ENCODE data around the gene GALNT6. TPM values are rescaled to one million over a fixed set of nuclear protein-coding genes. Genes with fewer than 3 reads are reported as not detected.

GALNT6 gene
- total RNA-seq, 1 donor: 11.3 TPM

DNA sequence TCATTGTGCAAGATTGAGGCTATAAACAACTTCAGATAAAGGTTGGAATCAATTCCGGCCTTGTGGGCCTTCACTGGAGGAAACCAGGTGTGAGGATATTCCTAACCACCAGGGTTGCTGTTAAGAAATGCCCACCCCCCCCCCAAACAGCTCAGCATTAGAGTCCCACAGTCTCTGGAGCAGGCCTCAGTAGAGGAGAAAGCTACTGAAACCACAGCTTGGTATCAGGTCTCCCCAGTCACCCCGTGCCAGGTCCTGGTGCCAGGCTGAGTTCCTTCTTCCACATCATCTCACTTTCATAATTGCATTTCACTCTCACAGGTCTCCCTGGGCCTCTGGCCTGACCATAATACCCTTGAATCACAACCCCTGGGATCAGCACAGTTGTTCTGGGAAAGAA lies 12.5 kb downstream of the GALNT6 start:
- Histone ChIP-seq H3K9me3 (ENCODE audit: low read depth, low read length) (no peaks in the 10 kb centered on the region), H3K27me3 (ENCODE audit: insufficient read depth, low read length) (no peaks in the 10 kb centered on the region), H3K4me3 (ENCODE audit: low read length) (no peak overlapping the region), H3K4me1 (ENCODE audit: insufficient read depth, low read length) (peaks cover 18% of the 10 kb centered on the region)

DNA sequence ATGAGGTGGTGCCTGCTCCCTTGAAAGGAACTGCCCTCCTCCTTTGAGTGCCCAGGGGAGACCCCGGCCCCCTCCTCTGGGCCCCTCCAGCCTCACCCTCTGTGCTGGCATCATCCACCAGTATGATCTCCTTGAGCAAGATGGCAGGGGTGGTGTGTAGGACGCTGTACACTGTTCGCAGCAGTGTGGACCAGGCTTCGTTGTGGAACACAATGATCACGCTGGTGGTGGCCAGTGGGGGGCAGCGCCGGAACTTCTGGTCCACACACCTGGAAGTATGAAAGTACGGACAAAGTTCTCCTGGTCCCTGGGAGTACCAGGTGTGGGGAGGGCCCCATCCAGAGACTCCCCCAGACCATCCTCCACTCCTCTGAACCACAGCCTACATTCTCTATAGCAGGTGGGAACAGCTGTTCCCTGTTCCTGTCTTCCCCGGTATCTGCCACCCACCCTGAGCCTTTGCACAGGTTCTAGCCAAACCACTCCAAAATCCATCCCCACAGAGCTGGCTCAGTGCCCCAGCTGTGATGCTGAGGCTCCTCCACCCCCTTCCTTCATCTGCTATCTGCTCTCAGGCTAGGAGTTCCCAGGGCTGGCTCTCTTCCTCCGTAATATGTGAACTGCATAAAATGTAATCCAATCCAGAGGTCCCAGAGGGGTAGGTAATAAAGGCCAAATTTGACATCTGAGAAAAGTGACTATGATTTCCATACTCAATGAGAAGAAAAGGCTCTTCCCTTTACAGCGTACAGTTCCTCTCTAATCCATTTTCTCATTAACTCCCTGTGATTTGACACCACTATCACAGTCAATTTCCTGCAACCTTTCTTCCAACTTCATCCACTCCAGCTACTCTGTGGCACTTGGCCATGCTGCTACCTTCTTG lies 13.9 kb downstream of the GALNT6 start:
- Histone ChIP-seq H3K27me3 (ENCODE audit: insufficient read depth, low read length) (no peaks in the 10 kb centered on the region), H3K4me1 (ENCODE audit: insufficient read depth, low read length) (peaks cover 16% of the 10 kb centered on the region), H3K9me3 (ENCODE audit: low read depth, low read length) (no peaks in the 10 kb centered on the region), H3K4me3 (ENCODE audit: low read length) (no peak overlapping the region)

GRCh38 chr12:51374856-51375255 lies 16.4 kb downstream of the GALNT6 start:
- H3K4me3 ChIP-seq (ENCODE audit: low read length): no peak overlapping the region
- no peaks in the 10 kb centered on the region for H3K9me3 ChIP-seq (ENCODE audit: low read depth, low read length)
- no peaks in the 10 kb centered on the region for H3K27me3 ChIP-seq (ENCODE audit: insufficient read depth, low read length)
- peaks cover 18% of the 10 kb centered on the region for H3K4me1 ChIP-seq (ENCODE audit: insufficient read depth, low read length)

- Histone ChIP-seq H3K4me1 (ENCODE audit: insufficient read depth, low read length) (peaks cover 23% of the 10 kb centered on the region), H3K4me3 (ENCODE audit: low read length) (no peak overlapping the region), H3K9me3 (ENCODE audit: low read depth, low read length) (no peaks in the 10 kb centered on the region), H3K27me3 (ENCODE audit: insufficient read depth, low read length) (no peaks in the 10 kb centered on the region)
Observed at GRCh38 chr12:51374361-51374760, 16.8 kb downstream of the GALNT6 start.

DNA sequence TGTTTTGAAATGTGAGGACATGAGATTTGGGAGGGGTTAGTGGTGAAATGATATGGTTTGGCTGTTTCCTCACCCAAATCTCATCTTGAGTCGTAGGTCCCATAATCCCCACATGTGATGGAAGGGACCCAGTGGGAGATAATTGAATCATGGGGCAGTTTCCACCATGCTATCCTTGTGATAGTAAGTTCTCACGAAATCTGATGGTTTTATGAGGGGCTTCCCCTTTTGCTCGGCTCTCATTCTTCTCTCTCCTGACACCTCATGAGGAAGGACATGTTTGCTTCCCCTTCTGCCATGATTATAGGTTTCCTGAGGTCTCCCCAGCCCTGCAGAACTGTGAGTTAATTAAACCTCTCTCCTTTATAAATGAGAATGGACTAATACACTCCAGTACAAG lies 18.0 kb downstream of the GALNT6 start:
- Histone ChIP-seq H3K4me3 (ENCODE audit: low read length) (no peak overlapping the region), H3K9me3 (ENCODE audit: low read depth, low read length) (no peaks in the 10 kb centered on the region), H3K27me3 (ENCODE audit: insufficient read depth, low read length) (no peaks in the 10 kb centered on the region), H3K4me1 (ENCODE audit: insufficient read depth, low read length) (peaks cover 35% of the 10 kb centered on the region)

DNA sequence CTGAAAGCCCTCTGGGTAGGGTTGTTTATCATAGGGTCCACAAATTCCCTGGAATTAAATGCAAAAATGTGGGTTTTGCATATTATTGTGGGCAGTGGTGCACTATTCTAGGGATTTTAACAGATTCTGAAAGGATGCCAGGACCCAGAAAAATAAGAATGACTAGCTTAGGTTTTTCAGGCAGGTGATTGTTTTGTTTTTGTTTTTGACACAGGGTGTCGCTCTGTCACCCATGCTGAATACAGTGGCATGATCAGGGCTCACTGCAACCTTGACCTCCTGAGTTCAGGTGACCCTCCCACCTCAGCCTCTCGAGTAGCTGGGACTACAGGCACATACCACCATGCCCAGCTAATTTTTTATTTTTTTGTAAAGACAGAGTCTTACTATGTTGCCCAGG lies 19.2 kb downstream of the GALNT6 start:
- Histone ChIP-seq H3K4me1 (ENCODE audit: insufficient read depth, low read length) (peaks cover 42% of the 10 kb centered on the region), H3K9me3 (ENCODE audit: low read depth, low read length) (no peaks in the 10 kb centered on the region), H3K4me3 (ENCODE audit: low read length) (no peak overlapping the region), H3K27me3 (ENCODE audit: insufficient read depth, low read length) (no peaks in the 10 kb centered on the region)

- Histone ChIP-seq H3K9me3 (ENCODE audit: low read depth, low read length) (no peaks in the 10 kb centered on the region), H3K27me3 (ENCODE audit: insufficient read depth, low read length) (no peaks in the 10 kb centered on the region), H3K4me1 (ENCODE audit: insufficient read depth, low read length) (peaks cover 42% of the 10 kb centered on the region), H3K4me3 (ENCODE audit: low read length) (no peak overlapping the region)
Observed at GRCh38 chr12:51371295-51371953, 19.8 kb downstream of the GALNT6 start.

- Histone ChIP-seq H3K9me3 (ENCODE audit: low read depth, low read length) (no peaks in the 10 kb centered on the region), H3K4me3 (ENCODE audit: low read length) (no peak overlapping the region), H3K4me1 (ENCODE audit: insufficient read depth, low read length) (peaks cover 47% of the 10 kb centered on the region), H3K27me3 (ENCODE audit: insufficient read depth, low read length) (no peaks in the 10 kb centered on the region)
Observed at GRCh38 chr12:51370667-51371066, 20.5 kb downstream of the GALNT6 start.

- Histone ChIP-seq H3K4me3 (ENCODE audit: low read length) (no peak overlapping the region), H3K4me1 (ENCODE audit: insufficient read depth, low read length) (peaks cover 47% of the 10 kb centered on the region), H3K9me3 (ENCODE audit: low read depth, low read length) (no peaks in the 10 kb centered on the region), H3K27me3 (ENCODE audit: insufficient read depth, low read length) (no peaks in the 10 kb centered on the region)
Observed at GRCh38 chr12:51369581-51369980, 21.6 kb downstream of the GALNT6 start.

- no peak overlapping the region for H3K4me3 ChIP-seq (ENCODE audit: low read length)
- no peaks in the 10 kb centered on the region for H3K9me3 ChIP-seq (ENCODE audit: low read depth, low read length)
- H3K4me1 ChIP-seq (ENCODE audit: insufficient read depth, low read length): peaks cover 47% of the 10 kb centered on the region
- no peaks in the 10 kb centered on the region for H3K27me3 ChIP-seq (ENCODE audit: insufficient read depth, low read length)
Observed at GRCh38 chr12:51368640-51369517, 22.3 kb downstream of the GALNT6 start.

DNA sequence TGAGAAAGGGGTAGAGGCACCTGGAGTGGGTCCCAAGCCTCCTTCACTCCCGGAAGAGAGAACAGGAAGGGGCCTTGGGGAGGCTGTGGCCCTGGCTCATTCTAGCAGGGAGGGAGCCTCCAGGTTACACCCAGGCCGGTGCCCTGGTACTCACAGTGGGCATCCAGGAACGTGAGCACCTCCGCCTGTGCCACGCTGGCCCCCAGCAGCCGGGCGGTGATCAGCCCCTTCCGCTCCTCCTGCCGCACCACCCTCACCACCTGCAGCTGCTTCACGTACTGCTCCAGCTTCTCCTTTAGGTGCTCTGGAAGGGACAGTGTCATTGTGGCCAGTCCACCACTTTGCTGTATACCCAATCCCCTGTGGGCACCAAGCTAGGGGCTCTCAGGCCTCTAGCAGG lies 25.9 kb downstream of the GALNT6 start:
- Histone ChIP-seq H3K4me3 (ENCODE audit: low read length) (no peak overlapping the region), H3K4me1 (ENCODE audit: insufficient read depth, low read length) (peaks cover 34% of the 10 kb centered on the region), H3K27me3 (ENCODE audit: insufficient read depth, low read length) (no peaks in the 10 kb centered on the region), H3K9me3 (ENCODE audit: low read depth, low read length) (no peaks in the 10 kb centered on the region)

- no peak overlapping the region for H3K4me3 ChIP-seq (ENCODE audit: low read length)
- H3K4me1 ChIP-seq (ENCODE audit: insufficient read depth, low read length): peaks cover 21% of the 10 kb centered on the region
- no peaks in the 10 kb centered on the region for H3K9me3 ChIP-seq (ENCODE audit: low read depth, low read length)
- no peaks in the 10 kb centered on the region for H3K27me3 ChIP-seq (ENCODE audit: insufficient read depth, low read length)
Observed at GRCh38 chr12:51364001-51364400, 27.2 kb downstream of the GALNT6 start.

- Histone ChIP-seq H3K4me1 (ENCODE audit: insufficient read depth, low read length) (peaks cover 14% of the 10 kb centered on the region), H3K9me3 (ENCODE audit: low read depth, low read length) (no peaks in the 10 kb centered on the region), H3K27me3 (ENCODE audit: insufficient read depth, low read length) (no peaks in the 10 kb centered on the region), H3K4me3 (ENCODE audit: low read length) (no peak overlapping the region)
Observed at GRCh38 chr12:51362747-51363342, 28.4 kb downstream of the GALNT6 start.

DNA sequence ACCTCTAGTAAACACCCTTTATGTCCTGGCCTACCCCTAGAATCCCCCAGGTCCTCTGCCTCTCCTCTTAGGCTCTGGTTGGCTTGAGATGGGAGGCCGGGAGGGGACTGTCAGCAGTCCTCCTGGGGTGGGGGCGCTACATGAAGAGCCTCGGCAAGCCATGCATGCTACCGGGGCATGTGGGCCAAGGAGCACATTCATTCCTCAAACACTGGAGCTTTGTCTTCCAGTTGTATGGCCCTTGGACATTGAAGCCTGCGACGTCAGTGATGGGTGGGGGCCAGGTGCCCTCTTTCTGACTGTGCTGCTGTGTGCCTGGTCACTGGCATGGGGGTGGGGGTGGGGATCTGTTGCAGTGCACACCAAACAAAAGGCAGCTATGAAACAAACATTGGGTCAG lies 28.9 kb downstream of the GALNT6 start:
- H3K4me3 ChIP-seq (ENCODE audit: low read length): no peak overlapping the region
- no peaks in the 10 kb centered on the region for H3K9me3 ChIP-seq (ENCODE audit: low read depth, low read length)
- H3K4me1 ChIP-seq (ENCODE audit: insufficient read depth, low read length): peaks cover 14% of the 10 kb centered on the region

More for the DNA sequence above, 28.9 kb downstream of the GALNT6 start:
- no peaks in the 10 kb centered on the region for H3K27me3 ChIP-seq (ENCODE audit: insufficient read depth, low read length)
